ENCODE data around the gene VSIG4. TPM values are rescaled to one million over a fixed set of nuclear protein-coding genes. Genes with fewer than 3 reads are reported as not detected.

The VSIG4 gene
- total RNA-seq: 5.3 and 8.8 TPM in 2 replicates
- polyA plus RNA-seq: 3.2 and 5.6 TPM in 2 replicates

GRCh38 chrX:66039944-66040343 lies at the start of gene VSIG4:
Gene VSIG4 (minus strand): TSS chrX:66040080. CDS start chrX:66039998, 82 bp downstream.
- Histone ChIP-seq H3K9me2 (replicated peaks; ENCODE audit: insufficient read depth) (no peaks in the 10 kb centered on the region), H3K27ac (no peak within 1 kb of the TSS), H3K4me1 (ENCODE audit: insufficient read depth) (peaks cover 3% of the 10 kb centered on the region), H3K4me2 (no peak within 1 kb of the TSS), H3K27me3 (no peaks in the 10 kb centered on the region), H3K9me3 (ENCODE audit: low read depth) (no peaks in the 10 kb centered on the region), H2AFZ (no peak within 1 kb of the TSS), H3K79me2 (no peaks in the 10 kb centered on the region), H4K20me1 (ENCODE audit: insufficient read depth, poor library complexity, severe bottlenecking) (no peaks in the 10 kb centered on the region), H3K36me3 (replicated peaks; ENCODE audit: insufficient read depth, low read depth) (no peaks in the 10 kb centered on the region), H3K4me3 (no peak within 1 kb of the TSS)
- WGBS (ENCODE audit: low lambda C conversion rate, missing lambda C conversion rate): 89% methylated on average over 2 of the region's 2 CpGs
- no peak for TF ChIP-seq EZH2phosphoT487 (IDR thresholded peaks at IDR 0.05; ENCODE audit: low read depth, severe bottlenecking, unreplicated experiment)
- TF ChIP-seq EZH2 (IDR thresholded peaks at IDR 0.05; ENCODE audit: borderline replicate concordance): no peak
- no peak for TF ChIP-seq CTCF (IDR thresholded peaks at IDR 0.05; ENCODE audit: poor library complexity)
- DNase-seq (ENCODE audit: low spot score): no peak

- Histone ChIP-seq H2AFZ (no peak overlapping the region), H3K4me3 (no peak overlapping the region), H3K9me3 (ENCODE audit: low read depth) (no peaks in the 10 kb centered on the region), H3K27ac (no peak overlapping the region), H3K36me3 (replicated peaks; ENCODE audit: insufficient read depth, low read depth) (no peaks in the 10 kb centered on the region), H3K9me2 (replicated peaks; ENCODE audit: insufficient read depth) (no peaks in the 10 kb centered on the region), H3K4me2 (no peak overlapping the region), H3K79me2 (no peaks in the 10 kb centered on the region), H3K27me3 (no peaks in the 10 kb centered on the region), H4K20me1 (ENCODE audit: insufficient read depth, poor library complexity, severe bottlenecking) (no peaks in the 10 kb centered on the region), H3K4me1 (ENCODE audit: insufficient read depth) (no peaks in the 10 kb centered on the region)
- 36% methylated on average over 1 of the region's 1 CpG for WGBS (ENCODE audit: low lambda C conversion rate, missing lambda C conversion rate)
- DNase-seq (ENCODE audit: low spot score): no peak
- TF ChIP-seq CTCF (IDR thresholded peaks at IDR 0.05; ENCODE audit: poor library complexity): no peak
- TF ChIP-seq EZH2 (IDR thresholded peaks at IDR 0.05; ENCODE audit: borderline replicate concordance): no peak
- TF ChIP-seq EZH2phosphoT487 (IDR thresholded peaks at IDR 0.05; ENCODE audit: low read depth, severe bottlenecking, unreplicated experiment): no peak
Observed at GRCh38 chrX:66076801-66077200, 36.9 kb upstream of the VSIG4 start.

- H3K4me2 ChIP-seq: no peak overlapping the region
- H3K27ac ChIP-seq: no peak overlapping the region
- no peak overlapping the region for H2AFZ ChIP-seq
- 84% methylated on average over 24 of the region's 24 CpGs for WGBS (ENCODE audit: low lambda C conversion rate, missing lambda C conversion rate)
- H3K9me2 ChIP-seq (replicated peaks; ENCODE audit: insufficient read depth): no peaks in the 10 kb centered on the region
- DNase-seq (ENCODE audit: low spot score): no peak
- no peaks in the 10 kb centered on the region for H3K4me1 ChIP-seq (ENCODE audit: insufficient read depth)
- TF ChIP-seq EZH2 (IDR thresholded peaks at IDR 0.05; ENCODE audit: borderline replicate concordance) (no peak), EZH2phosphoT487 (IDR thresholded peaks at IDR 0.05; ENCODE audit: low read depth, severe bottlenecking, unreplicated experiment) (no peak), CTCF (IDR thresholded peaks at IDR 0.05; ENCODE audit: poor library complexity) (no peak)
- no peaks in the 10 kb centered on the region for H3K79me2 ChIP-seq
- no peaks in the 10 kb centered on the region for H3K27me3 ChIP-seq
- H3K9me3 ChIP-seq (ENCODE audit: low read depth): no peaks in the 10 kb centered on the region
- H4K20me1 ChIP-seq (ENCODE audit: insufficient read depth, poor library complexity, severe bottlenecking): no peaks in the 10 kb centered on the region
- no peak overlapping the region for H3K4me3 ChIP-seq
- H3K36me3 ChIP-seq (replicated peaks; ENCODE audit: insufficient read depth, low read depth): no peaks in the 10 kb centered on the region
Observed at GRCh38 chrX:66074920-66075879, 35.3 kb upstream of the VSIG4 start.

Measured in hepatocyte (in vitro differentiated cells).